ENCODE data around the gene GGCX.
A peak's percentile ranks its signal among the peaks of the same experiment; 100 is the strongest.

GGCX gene

DNA sequence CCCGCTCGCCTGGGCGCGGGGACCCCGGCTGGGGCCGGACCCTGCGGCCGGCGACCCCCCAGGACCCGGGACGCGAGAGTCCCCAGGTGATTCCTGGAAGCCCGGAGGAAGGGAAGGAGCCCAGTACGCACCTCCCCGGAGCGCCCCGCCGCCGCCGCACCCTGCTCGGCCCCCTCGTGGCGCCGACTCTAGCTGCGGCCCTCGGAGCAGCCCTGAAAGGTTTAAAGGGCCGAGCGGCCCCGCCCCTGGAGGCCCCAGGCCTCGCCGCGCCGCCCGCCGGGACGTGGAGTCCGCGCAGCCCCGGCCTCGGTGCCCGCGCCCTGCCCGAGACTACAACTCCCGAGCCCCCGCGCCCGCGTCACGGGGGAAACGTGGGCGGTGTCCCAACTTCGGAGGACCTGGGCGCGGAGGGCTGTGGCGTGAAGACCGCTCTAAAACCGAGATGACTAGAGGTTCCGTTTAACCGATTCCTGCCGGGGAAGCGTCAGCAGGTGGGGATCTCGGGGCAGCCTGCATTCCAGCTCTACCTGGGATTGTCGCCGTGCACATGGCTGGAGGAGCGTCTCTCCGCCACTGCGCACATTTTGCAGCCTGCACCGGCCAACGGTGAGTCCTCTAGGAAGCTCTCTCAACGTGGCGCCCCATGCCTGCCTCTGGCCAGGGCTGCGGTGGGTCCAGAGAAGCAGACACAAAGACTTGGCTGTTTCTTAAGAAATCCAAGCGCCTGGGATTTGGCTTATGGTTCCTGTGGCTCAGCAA lies 41.4 kb upstream of the GGCX start, which contains the start of gene TMEM150A:
Gene TMEM150A, minus strand, starts transcription at position 223 of the 759 bp plus-strand sequence. CDS start 750 bp downstream, outside the sequence.
- TF ChIP-seq, protein P1, sequence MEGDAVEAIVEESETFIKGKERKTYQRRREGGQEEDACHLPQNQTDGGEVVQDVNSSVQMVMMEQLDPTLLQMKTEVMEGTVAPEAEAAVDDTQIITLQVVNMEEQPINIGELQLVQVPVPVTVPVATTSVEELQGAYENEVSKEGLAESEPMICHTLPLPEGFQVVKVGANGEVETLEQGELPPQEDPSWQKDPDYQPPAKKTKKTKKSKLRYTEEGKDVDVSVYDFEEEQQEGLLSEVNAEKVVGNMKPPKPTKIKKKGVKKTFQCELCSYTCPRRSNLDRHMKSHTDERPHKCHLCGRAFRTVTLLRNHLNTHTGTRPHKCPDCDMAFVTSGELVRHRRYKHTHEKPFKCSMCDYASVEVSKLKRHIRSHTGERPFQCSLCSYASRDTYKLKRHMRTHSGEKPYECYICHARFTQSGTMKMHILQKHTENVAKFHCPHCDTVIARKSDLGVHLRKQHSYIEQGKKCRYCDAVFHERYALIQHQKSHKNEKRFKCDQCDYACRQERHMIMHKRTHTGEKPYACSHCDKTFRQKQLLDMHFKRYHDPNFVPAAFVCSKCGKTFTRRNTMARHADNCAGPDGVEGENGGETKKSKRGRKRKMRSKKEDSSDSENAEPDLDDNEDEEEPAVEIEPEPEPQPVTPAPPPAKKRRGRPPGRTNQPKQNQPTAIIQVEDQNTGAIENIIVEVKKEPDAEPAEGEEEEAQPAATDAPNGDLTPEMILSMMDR (IDR thresholded peaks at IDR 0.05; ENCODE audit: insufficient read depth, low read depth, low read length, missing control alignments): peak; percentile 38
- DNase-seq (ENCODE audit: low read depth): peak; percentile 92
- H3K4me3 ChIP-seq (ENCODE audit: low read depth, low read length): peak within 1 kb of the TSS; percentile 75

DNA sequence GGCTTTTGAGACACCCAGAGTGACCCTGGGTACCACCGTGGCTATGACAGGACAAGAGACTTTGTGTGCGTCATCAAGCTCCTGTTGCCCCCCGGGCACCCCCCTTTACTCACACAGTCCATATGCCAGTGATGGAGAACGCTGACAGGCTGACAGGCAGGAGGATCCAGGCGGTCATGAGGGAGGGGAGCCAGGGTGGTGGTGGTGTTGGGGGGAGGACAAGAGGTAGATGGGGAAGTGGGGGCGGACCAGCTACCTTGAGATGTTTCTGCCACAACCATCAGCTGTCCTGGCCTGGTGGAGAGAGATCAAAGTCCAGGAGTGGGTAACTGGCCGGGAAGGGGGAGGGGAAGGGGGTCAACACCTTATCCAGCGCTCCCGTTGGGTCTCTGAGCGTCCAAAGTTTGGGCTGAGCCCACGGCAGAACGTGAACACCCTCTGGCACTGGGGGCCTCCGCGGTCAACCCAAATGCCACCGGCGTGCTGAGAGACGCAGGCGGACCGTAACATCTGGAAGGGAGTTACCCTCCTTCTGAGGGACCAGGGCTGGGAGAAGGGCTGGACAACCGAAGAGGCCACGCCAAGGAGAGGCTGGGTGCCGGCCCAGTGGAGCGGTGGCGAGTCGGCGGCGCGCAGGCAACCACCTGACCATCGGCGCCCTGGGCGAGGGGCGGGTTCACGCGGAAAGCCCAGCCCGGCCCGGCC lies 40.6 kb upstream of the GGCX start:
- TF ChIP-seq, protein P1 (IDR thresholded peaks at IDR 0.05; ENCODE audit: insufficient read depth, low read depth, low read length, missing control alignments): no peak

DNA sequence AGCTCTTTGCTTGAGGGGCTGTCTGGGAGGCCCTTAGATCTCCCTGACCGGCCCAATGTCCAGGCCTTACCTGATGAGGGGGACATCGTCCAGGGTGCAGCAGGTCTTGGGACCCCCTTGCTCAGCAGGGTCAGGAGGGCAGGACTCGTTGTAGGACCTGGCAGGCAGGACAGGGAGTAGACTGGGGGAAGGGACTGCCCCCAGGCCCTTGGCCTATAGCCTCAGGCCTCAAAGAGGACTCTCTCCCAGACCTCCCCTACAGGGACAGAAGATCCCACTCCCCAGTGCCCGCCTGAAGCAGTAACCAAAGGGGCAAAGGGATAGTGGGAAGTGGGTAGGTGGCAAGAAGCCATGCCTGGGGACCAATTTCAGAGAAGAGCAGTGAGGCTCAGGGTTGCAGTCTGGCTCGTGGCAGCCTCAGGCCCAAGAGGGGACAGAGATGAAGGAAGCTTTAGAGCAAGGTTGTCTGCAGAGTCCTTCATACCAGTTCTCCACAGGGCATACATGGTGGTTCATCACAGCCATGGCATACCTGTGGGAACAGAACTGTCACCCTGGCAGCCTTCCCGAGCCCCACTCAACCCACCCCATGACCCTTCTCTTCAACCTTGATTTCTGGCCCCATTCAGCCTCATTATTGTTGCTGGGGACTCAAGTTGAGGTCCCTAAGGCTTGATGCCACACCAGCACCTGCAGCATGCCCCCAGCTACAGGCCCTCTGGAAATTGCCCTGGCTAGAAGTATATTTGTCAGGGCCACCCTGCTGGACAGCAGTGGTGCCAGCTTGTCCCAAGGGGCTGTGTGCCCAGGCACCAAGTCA lies 39.9 kb upstream of the GGCX start:
- no peak overlapping the region for H3K4me3 ChIP-seq (ENCODE audit: low read depth, low read length)
- DNase-seq (ENCODE audit: low read depth): no peak
- TF ChIP-seq, protein P1 (IDR thresholded peaks at IDR 0.05; ENCODE audit: insufficient read depth, low read depth, low read length, missing control alignments): no peak

More for the DNA sequence above, 40.6 kb upstream of the GGCX start:
- DNase-seq (ENCODE audit: low read depth): no peak
- H3K4me3 ChIP-seq (ENCODE audit: low read depth, low read length): peak overlapping the region; percentile 75

DNA sequence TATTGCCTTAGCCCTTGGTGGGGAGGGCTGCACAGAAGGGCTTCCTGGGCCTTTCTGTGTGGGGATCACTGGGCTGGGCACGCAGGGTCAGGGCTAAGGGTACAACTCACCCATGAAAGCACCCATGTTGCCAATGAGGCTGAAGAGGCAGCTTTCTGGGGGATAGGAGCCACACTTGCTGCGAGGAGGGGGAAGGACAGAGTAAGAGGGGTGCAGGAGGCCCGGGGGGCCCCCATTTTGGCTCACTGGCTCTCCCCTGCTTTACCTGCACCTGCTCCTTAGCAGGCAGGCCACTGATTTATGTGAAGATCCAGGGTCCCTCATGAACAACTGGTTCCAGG lies 38.9 kb upstream of the GGCX start:
- DNase-seq (ENCODE audit: low read depth): no peak
- H3K4me3 ChIP-seq (ENCODE audit: low read depth, low read length): no peak overlapping the region
- TF ChIP-seq, protein P1 (IDR thresholded peaks at IDR 0.05; ENCODE audit: insufficient read depth, low read depth, low read length, missing control alignments): no peak

- no peak for DNase-seq (ENCODE audit: low read depth)
- TF ChIP-seq, protein P1 (IDR thresholded peaks at IDR 0.05; ENCODE audit: insufficient read depth, low read depth, low read length, missing control alignments): no peak
- no peak overlapping the region for H3K4me3 ChIP-seq (ENCODE audit: low read depth, low read length)
Measured at GRCh38 chr2:85599468-85600234, 38.4 kb upstream of the GGCX start.
